A673 (cell line): ENCODE results near the gene SOCS3.

Experiments
- EZH2 ChIP-seq: fragments of 200-600 bp; sonication (generic); IDR thresholded peaks from 2 replicates; pipeline ENCODE4 v1.6.1; 2017; ENCODE audit warnings: borderline replicate concordance, low read depth, mild to moderate bottlenecking, mixed read lengths, antibody characterized with exemption, low read length; ENCODE audit not compliant: poor library complexity, severe bottlenecking
- TF ChIP-seq, protein P1 (sequence below): fragments of 300-800, 200-600 bp; sonication (generic); conservative IDR thresholded peaks from 2 replicates; pipeline ENCODE4 v1.5.1; 2017; ENCODE audit warnings: low read depth, mild to moderate bottlenecking, antibody characterized with exemption, low read length, moderate library complexity, mixed read lengths

DNA sequence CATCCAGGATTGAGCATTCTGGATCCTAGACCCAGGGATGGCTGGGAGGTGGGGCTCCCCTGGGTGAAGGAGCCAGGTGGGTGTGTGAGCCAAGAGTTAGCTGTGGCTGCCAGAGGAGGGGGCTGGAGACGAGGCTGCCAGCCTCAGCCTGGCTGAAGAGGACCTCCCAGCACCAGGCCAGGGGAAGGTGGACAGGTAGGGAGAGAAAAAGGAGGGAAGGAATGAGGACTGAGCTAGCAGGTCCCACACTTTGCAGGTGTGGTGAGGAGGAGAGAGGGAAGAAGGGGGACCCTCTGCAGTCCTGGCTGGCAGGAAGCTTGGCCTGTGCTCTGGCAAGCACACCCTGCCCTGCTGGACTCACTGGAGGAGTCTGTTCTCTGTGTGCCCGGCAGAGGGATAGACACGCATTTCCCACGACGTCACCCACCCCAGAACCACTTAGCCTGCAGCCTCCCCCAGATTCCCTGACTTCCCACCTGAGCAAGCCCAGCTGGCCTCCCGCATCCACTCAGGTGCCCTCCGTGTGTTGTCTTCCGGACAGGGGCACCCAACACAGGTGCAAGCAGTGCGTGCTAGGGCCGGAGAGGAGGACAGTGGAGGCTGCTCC lies 42.0 kb downstream of the SOCS3 start:
- no peak for TF ChIP-seq EZH2
- TF ChIP-seq, protein P1, sequence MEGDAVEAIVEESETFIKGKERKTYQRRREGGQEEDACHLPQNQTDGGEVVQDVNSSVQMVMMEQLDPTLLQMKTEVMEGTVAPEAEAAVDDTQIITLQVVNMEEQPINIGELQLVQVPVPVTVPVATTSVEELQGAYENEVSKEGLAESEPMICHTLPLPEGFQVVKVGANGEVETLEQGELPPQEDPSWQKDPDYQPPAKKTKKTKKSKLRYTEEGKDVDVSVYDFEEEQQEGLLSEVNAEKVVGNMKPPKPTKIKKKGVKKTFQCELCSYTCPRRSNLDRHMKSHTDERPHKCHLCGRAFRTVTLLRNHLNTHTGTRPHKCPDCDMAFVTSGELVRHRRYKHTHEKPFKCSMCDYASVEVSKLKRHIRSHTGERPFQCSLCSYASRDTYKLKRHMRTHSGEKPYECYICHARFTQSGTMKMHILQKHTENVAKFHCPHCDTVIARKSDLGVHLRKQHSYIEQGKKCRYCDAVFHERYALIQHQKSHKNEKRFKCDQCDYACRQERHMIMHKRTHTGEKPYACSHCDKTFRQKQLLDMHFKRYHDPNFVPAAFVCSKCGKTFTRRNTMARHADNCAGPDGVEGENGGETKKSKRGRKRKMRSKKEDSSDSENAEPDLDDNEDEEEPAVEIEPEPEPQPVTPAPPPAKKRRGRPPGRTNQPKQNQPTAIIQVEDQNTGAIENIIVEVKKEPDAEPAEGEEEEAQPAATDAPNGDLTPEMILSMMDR: no peak
